Esophagus squamous epithelium (tissue), 5 donors: ENCODE results near the gene NRF1. TPM values are rescaled to one million over a fixed set of nuclear protein-coding genes. Genes with fewer than 3 reads are reported as not detected.
A peak's percentile ranks its signal among the peaks of the same experiment; 100 is the strongest.
"Not testable (repeated sequence)": the region's sequence is repeated elsewhere in the genome, so short reads cannot be mapped to it uniquely, and the experiment has no call there.

Experiments used
- DNase-seq: peaks from one replicate; lab custom pipeline; 2025; lab: John Stamatoyannopoulos, UW
- H3K27ac ChIP-seq, 4 donors: fragments of 200-600 bp; sonication (generic); one replicate each; pipeline ENCODE4 v1.5.1; 2016 to 2019; ENCODE audit warnings: mild to moderate bottlenecking in 1 of 4
- H3K27me3 ChIP-seq, 4 donors: fragments of 200-600 bp; sonication (generic); 1 replicate in 3 of 4; 2 replicates in 1 of 4; pipeline versions ENCODE4 v1.5.1 to v1.6.0; 2017 to 2021; ENCODE audit warnings: antibody characterized with exemption in 1 of 4
- H3K36me3 ChIP-seq, 3 donors: fragments of 200-600 bp; sonication (generic); one replicate each; pipeline ENCODE4 v1.5.1; 2016 to 2019
- H3K4me1 ChIP-seq, 3 donors: fragments of 200-600 bp; sonication (generic); one replicate each; pipeline ENCODE4 v1.5.1; 2017 to 2019
- H3K4me3 ChIP-seq, 4 donors: fragments of 200-600 bp; sonication (generic); 1 replicate in 3 of 4; 2 replicates in 1 of 4; pipeline ENCODE4 v1.5.1; 2016 to 2019; ENCODE audit warnings: mild to moderate bottlenecking in 2 of 4, moderate library complexity in 1 of 4
- H3K9me3 ChIP-seq, 3 donors: fragments of 200-600 bp; sonication (generic); one replicate each; pipeline ENCODE4 v1.5.1; 2016 to 2019
- CTCF ChIP-seq, 6 experiments: fragments of 450-650 bp in 4 of 6; fragments of 200-600 bp in 2 of 6; sonication (generic) in 2 of 6; IDR thresholded peaks; one replicate each; pipeline ENCODE4 v1.5.1; 2016 to 2019; ENCODE audit warnings: antibody characterized with exemption in 6 of 6, mild to moderate bottlenecking in 4 of 6, moderate library complexity in 4 of 6
- POLR2A ChIP-seq, 4 donors: fragments of 450-650 bp; IDR thresholded peaks; one replicate each; pipeline ENCODE4 v1.6.1; 2017; ENCODE audit warnings: antibody characterized with exemption in 4 of 4, mild to moderate bottlenecking in 4 of 4, moderate library complexity in 3 of 4
- WGBS, 2 donors: methylation state at CpG; one replicate each; pipeline ENCODE4 v1.1.5; 2018; 5-methylcytosine and 5-hydroxymethylcytosine counted together
- intact Hi-C: fragments of 100-400 bp; cut with DNase I; formaldehyde crosslinking; loops from one replicate; pipeline ENCODE4 v1.15.0; 2022
- total RNA-seq, 4 donors: library from RNA; depleted of rRNA; stranded (reverse); fragments of >200 nt; gene quantifications; one replicate each; pipeline ENCODE4 v1.1.0, GENCODE V29; 2016
- donor health status: DM: yes; HTN: yes; CAD: no.

The NRF1 gene
- total RNA-seq, 4 donors from 2014 or later = 10.0 to 18.3 (median 13.3) TPM

- peaks cover 14 to 62% (median 24%) of the 10 kb centered on the region in 3 donors for H3K4me1 ChIP-seq
These were observed 6.1 kb downstream of the NRF1 start for GRCh38 chr7:129617652-129618051.

GRCh38 chr7:129626896-129627295, 15.4 kb downstream of the NRF1 start:
- H3K36me3 ChIP-seq = no peaks in the 10 kb centered on the region
- H3K27me3 ChIP-seq = no peaks in the 10 kb centered on the region
- DNase-seq = no peak
- intact Hi-C loops = no loop called here
- H3K4me1 ChIP-seq = no peaks in the 10 kb centered on the region
- no peaks in the 10 kb centered on the region for H3K9me3 ChIP-seq
- WGBS, 2 donors = 88 to 89% methylated on average over 3 of the region's 3 CpGs
- no peak overlapping the region for H3K4me3 ChIP-seq
- TF ChIP-seq POLR2A (IDR thresholded peaks at IDR 0.05) = no peak
- no peak for TF ChIP-seq CTCF (IDR thresholded peaks at IDR 0.05)
- no peak overlapping the region for H3K27ac ChIP-seq

More at GRCh38 chr7:129617652-129618051, 6.1 kb downstream of the NRF1 start:
- Histone ChIP-seq H3K36me3 (no peaks in the 10 kb centered on the region), H3K27ac (no peak overlapping the region), H3K27me3 (no peaks in the 10 kb centered on the region), H3K9me3 (no peaks in the 10 kb centered on the region), H3K4me3 (no peak overlapping the region)
- 48 to 50% methylated on average over 1 of the region's 1 CpG for WGBS, 2 donors
- TF ChIP-seq CTCF (IDR thresholded peaks at IDR 0.05) (no peak), POLR2A (IDR thresholded peaks at IDR 0.05) (no peak)
- no peak for DNase-seq
- intact Hi-C loops = no loop called here

GRCh38 chr7:129630341-129630740, 18.8 kb downstream of the NRF1 start:
- 61 to 62% methylated on average over 2 of the region's 2 CpGs for WGBS, 2 donors
- H3K4me3 ChIP-seq = no peak overlapping the region
- no peaks in the 10 kb centered on the region for H3K27me3 ChIP-seq

GRCh38 chr7:129634361-129635034, 23.0 kb downstream of the NRF1 start:
- no peaks in the 10 kb centered on the region for H3K9me3 ChIP-seq
- H3K36me3 ChIP-seq = no peaks in the 10 kb centered on the region
- H3K4me3 ChIP-seq = no peak overlapping the region
- no peaks in the 10 kb centered on the region for H3K27me3 ChIP-seq
- no peak for TF ChIP-seq CTCF (IDR thresholded peaks at IDR 0.05)
- no peak for TF ChIP-seq POLR2A (IDR thresholded peaks at IDR 0.05)
- H3K27ac ChIP-seq = no peak overlapping the region
- intact Hi-C loops = no loop called here
- WGBS, 2 donors = 81 to 91% methylated on average over 2 of the region's 2 CpGs
- peaks cover 0 to 2% (median 0%) of the 10 kb centered on the region in 3 donors for H3K4me1 ChIP-seq
- DNase-seq = no peak

More at GRCh38 chr7:129630341-129630740, 18.8 kb downstream of the NRF1 start:
- H3K4me1 ChIP-seq = no peaks in the 10 kb centered on the region
- intact Hi-C loops = no loop called here
- no peak for TF ChIP-seq CTCF (IDR thresholded peaks at IDR 0.05)
- no peak for TF ChIP-seq POLR2A (IDR thresholded peaks at IDR 0.05)
- no peak overlapping the region for H3K27ac ChIP-seq
- H3K36me3 ChIP-seq = no peaks in the 10 kb centered on the region
- H3K9me3 ChIP-seq = no peaks in the 10 kb centered on the region
- no peak for DNase-seq

GRCh38 chr7:129635300-129636029, 23.9 kb downstream of the NRF1 start:
- intact Hi-C loops = no loop called here

GRCh38 chr7:129636030-129636550, 24.6 kb downstream of the NRF1 start:
- H3K9me3 ChIP-seq, DNase-seq, intact Hi-C loops, H3K4me1 ChIP-seq, H3K4me3 ChIP-seq, H3K27ac ChIP-seq, H3K36me3 ChIP-seq, H3K27me3 ChIP-seq: not testable (repeated sequence)
- WGBS, 2 donors = 72 to 91% methylated on average over 5 of the region's 5 CpGs

More at GRCh38 chr7:129635300-129636029, 23.9 kb downstream of the NRF1 start:
- H3K4me1 ChIP-seq = peaks cover 0 to 2% (median 0%) of the 10 kb centered on the region in 3 donors
- DNase-seq = no peak
- H3K4me3 ChIP-seq = no peak overlapping the region
- no peaks in the 10 kb centered on the region for H3K36me3 ChIP-seq
- no peak overlapping the region for H3K27ac ChIP-seq
- H3K9me3 ChIP-seq = no peaks in the 10 kb centered on the region
- 13 to 16% methylated on average over 6 of the region's 6 CpGs for WGBS, 2 donors
- no peaks in the 10 kb centered on the region for H3K27me3 ChIP-seq
- TF ChIP-seq POLR2A (IDR thresholded peaks at IDR 0.05) = no peak
- TF ChIP-seq CTCF (IDR thresholded peaks at IDR 0.05) = peak; percentile 21 to 76 (median 58)
